NCI-H2227 (cell line): ENCODE data around the gene SCNN1A.

ENCODE experiments used
- DNase-seq: peaks from one replicate; lab custom pipeline; 2025; ENCODE audit not compliant: unreplicated experiment; lab: John Stamatoyannopoulos, UW

The SCNN1A gene

GRCh38 chr12:6375269-6376078, at the start of gene SCNN1A:
SCNN1A (minus strand) TSS chr12:6375563; CDS start chr12:6374783, 780 bp downstream.
- DNase-seq = no peak

DNA sequence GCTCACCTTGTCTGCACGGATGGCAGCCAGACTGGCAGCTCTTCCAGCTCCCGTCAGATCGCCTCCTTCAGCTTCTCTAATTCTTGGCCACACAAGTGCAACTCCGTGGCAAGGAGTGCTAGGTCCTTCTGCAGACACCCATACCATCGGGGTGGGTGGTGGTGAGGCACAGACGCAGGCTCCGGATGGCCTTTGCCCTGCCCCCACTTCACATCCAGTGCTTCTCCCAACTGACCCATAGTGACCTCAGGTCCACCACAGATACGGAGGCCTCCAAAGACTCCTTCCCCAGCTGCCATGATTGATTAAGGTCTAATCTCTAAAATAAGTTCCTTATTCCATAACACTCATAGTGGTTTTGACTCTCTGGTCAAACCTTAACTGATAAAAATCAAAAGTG, 49.5 kb upstream of the SCNN1A start:
- no peak for DNase-seq

DNA sequence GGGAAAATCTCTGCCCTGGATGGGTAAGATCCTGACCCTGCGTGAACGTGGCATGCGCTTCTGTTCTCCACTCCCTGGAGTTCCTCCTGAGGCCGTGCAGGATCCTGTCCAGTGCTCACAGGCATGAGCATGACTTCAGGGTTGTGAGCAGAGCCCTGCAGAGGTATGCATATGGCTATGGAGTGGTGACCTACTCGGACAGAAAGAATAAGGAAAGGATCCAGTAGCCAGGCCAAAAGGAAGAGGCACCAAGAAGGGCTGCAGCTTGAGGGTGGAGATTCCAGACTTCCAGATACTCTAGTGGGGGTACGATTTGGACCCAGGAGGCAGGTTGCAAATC, 48.6 kb upstream of the SCNN1A start:
- no peak for DNase-seq

GRCh38 chr12:6423267-6424007, 48.1 kb upstream of the SCNN1A start:
- peak; percentile 77 for DNase-seq

- no peak for DNase-seq
Measured at GRCh38 chr12:6420364-6420763, 45.0 kb upstream of the SCNN1A start.

- DNase-seq = no peak
Measured at GRCh38 chr12:6418796-6419195, 43.4 kb upstream of the SCNN1A start.

DNA sequence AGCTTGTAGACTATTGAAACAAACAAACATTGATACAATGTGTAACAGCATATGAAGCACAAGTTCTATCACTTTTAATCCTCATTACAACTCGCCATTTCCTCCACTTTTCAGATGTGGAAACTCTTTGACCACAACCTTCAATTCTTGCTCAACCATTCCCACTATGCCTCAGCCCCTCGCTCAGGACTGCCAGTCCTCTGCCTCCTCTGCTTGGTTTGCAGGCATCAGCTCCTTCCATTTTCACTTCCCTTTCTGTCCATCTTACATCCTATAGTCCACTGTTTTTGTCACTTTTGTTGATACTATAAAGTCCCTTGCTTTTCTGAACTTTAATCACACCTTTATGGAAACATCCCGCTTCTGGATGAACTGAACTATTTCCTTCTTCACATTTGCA, 41.2 kb upstream of the SCNN1A start:
- no peak for DNase-seq

GRCh38 chr12:6407236-6407954, 32.0 kb upstream of the SCNN1A start:
- DNase-seq = no peak

DNA sequence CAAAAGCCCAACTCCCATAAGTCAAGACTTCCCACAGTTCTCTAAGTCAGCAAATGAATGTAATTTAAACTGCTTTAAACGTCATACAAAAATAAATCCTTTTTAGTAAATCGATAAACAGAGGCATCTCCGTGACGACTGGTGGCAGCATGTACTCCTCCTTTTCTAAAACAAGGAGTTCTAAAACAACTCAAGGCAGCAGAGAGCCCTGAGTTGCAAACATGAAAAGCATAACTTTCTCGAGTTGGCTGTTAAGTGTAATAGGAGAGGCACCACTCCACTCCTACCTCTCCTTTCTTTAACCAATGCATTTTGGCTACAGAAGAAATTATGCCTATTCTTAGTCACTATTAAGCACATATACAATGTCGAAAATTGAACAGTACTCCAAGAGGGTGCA, 30.6 kb upstream of the SCNN1A start:
- no peak for DNase-seq

DNA sequence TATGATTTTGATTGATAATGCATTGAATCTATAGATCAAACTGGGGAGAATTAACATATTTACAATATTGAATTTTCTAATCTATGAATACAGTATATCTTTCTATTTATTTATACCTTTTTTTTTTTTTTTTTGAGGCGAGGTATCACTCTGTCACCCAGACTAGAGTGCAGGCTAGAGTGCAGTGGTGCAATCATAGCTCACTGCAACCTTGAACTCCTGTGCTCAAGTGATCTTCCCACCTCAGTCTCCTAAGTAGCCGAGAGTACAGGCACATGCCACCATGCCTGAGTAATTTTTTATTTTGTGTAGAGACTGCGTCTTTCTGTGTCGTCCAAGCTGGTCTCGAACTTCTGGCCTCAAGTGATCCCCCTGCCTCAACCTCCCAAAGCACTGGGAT, 29.0 kb upstream of the SCNN1A start:
- DNase-seq = no peak

GRCh38 chr12:6399884-6400644, 24.7 kb upstream of the SCNN1A start:
- DNase-seq = no peak

GRCh38 chr12:6396031-6396430, 20.7 kb upstream of the SCNN1A start:
- DNase-seq = no peak

- DNase-seq = no peak
Measured at GRCh38 chr12:6394398-6394797, 19.0 kb upstream of the SCNN1A start.

DNA sequence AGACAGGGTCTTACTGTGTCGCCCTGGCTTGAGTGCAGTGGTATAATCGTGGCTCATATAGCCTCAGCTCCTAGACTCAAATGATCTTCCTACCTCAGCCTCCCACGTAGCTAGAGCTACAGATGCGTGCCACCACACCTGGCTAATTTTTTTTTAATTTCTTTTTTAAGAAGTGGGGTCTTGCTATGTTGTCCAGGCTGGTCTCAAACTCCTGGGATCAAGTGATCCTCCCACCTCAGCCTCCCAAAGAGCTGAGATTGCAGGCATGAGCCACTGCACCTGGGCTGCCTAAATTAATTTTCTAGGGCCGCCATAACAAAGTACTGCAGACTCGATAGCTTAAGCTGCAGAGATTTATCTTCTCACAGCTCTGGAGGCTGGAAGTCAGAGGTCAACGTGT, 17.7 kb upstream of the SCNN1A start:
- no peak for DNase-seq

DNA sequence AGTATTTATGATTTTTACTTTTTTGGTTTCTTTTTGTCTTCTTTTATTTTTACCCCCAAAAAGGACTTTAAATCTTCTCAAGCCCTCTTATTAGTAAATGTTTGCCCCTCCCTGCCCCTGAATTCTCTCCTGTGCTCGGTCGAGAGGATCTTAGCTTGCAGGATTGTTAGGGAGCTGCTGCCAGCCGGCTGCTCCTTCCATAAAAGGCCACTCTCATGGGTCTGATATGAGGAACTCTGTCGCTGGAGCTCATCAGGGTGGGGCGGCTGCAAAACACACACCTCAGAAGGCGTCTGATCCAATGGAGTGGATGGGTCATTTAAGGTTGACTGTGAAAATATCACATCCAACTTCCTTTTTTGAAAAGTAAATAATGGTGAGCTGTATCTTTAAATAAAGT, 17.1 kb upstream of the SCNN1A start:
- no peak for DNase-seq

DNA sequence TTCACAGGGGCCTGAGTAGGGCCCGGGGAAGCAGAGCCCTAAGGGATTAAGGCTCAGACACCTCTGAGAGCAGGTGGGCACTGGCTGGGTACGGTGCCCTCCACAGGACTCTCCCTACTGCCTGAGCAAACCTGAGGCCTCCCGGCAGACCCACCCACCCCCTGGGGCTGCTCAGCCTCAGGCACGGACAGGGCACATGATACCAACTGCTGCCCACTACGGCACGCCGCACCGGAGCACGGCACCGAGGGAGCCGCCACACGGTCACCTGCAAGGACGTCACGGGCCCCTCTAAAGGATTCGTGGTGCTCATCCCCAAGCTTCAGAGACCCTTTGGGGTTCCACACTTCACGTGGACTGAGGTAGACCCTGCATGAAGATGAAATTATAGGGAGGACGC, 15.7 kb upstream of the SCNN1A start:
- no peak for DNase-seq

DNA sequence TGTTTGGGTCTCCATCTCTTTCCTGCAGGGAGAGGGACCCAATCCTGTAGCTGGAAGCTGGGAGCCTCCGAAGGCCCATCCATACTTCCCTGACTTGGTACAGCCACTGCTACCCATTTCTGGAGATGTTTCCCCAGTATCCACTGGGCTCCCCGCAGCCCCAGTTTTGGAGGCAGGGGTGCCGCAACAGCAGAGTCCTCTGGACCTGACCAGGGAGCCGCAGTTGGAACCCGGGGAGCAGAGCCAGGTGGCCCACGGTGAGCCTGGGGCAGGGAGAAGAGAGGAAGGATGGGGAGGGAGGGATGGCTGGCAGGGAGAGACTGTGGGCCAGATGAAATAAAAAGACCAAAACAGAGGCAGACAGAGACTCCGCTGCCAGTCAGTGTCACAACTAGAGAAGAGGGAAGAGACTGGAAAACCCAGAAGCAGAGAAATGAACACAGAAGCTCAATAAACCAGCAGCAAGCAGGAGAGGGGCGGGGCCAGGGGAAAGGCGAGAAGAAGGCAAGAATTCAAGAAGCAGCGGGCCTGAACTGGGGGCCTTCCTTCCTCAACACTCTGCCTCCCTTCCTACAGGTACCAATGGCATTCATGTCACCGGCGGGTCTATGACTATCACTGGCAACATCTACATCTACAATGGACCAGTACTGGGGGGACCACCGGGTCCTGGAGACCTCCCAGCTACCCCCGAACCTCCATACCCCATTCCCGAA, 14.9 kb upstream of the SCNN1A start:
- no peak for DNase-seq

GRCh38 chr12:6387541-6387940, 12.2 kb upstream of the SCNN1A start:
- DNase-seq = no peak

DNA sequence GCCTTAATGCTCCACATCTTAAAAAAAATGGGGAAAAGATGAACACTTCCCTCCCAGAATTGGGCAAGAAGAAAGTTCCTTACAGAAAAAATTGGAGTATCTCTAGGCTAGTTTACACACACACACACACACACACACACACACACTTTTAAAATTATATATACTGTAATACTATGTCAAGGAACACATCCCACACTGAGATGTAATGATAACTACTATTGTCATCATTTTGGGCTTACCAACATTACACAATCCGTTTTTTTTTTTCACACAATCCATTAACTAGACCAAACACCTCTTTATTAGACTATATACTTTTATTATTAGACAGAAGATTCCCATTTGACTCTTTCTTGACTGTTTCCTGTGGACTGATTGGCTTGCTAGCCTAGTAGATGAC, 11.1 kb upstream of the SCNN1A start:
- no peak for DNase-seq

DNA sequence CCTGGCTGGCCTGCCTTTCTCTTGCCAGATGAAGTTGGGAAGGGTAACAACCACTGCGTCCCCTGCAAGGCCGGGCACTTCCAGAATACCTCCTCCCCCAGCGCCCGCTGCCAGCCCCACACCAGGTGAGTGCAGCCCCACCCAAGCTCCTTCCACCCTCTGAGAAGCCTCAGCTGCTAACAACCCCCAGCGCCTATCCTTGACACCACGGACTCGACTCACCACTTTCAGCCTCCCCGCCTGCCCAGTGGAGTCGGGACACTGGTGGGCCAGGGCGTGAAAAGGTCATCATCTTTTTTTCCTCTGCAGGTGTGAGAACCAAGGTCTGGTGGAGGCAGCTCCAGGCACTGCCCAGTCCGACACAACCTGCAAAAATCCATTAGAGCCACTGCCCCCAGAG, 10.7 kb upstream of the SCNN1A start:
- DNase-seq = no peak
